DMS79 treated with DMSO at 0.1 percent for 48 hours (cell line): ENCODE results near the gene SETD2.

Experiments used
- DNase-seq: peaks from one replicate; lab custom pipeline; 2025; lab: John Stamatoyannopoulos, UW

Gene SETD2

DNA sequence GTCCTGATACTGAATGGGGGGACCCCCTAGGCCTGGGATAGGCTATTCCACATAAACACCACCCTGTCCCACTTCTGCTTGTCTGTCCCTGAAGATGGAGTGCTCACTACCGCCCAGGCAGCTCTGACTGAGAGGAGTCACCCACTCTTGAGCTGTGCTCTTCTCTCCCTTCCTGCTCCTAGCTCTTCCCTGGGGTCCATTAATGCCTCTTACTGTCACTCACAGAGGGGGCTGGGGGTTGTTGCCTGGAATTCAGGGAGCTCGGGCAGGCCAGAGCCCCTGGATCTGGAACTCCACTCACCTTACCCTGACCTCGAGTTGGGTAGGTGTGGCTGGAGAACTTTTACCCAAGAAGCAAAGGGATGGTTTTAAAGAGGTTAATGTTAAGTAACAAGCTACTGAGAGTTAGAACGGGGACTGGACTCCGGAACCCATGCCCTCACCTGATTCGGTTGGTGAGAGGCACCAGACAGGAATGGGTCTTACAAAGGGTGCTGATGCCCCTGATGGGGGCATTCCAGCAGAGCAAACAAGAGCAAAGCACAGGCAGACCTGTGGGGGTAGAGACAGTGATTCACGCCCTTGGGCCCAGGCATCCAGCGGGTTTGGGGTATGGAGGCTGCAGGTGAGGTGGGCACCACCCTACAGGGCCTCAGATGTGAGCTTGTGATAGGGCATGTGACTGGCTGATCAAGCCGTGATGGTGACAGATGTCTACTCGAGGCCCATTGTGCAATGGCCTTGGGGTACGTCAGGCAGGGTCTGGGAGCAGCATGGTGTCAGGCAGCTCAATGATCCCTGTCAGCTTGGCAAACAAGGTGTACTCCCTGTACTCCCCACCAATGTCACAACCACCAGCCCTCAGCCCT, 179.1 kb downstream of the SETD2 start:
- no peak for DNase-seq

DNA sequence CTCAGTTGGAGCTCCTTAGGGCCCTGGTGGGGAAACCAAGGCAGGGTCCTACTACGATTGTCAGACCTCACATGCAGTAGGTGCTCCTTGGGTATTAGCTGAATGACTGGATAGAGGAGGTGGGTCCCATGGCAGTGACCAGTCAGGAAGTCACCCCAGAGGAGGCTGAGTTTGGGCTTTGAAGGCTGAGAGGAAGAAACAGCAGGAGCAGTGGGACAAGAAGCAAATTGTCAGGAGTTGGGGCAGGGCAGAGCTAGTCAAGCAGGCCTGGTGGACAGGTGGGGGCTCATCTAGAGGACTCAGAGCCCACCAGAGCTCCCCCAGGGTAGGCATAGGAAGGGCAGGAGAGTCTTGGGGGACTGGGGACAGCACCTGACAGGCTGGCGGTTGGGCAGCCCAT, 181.4 kb downstream of the SETD2 start:
- no peak for DNase-seq

- no peak for DNase-seq
Measured at GRCh38 chr3:46981932-46982471, 181.9 kb downstream of the SETD2 start.

DNA sequence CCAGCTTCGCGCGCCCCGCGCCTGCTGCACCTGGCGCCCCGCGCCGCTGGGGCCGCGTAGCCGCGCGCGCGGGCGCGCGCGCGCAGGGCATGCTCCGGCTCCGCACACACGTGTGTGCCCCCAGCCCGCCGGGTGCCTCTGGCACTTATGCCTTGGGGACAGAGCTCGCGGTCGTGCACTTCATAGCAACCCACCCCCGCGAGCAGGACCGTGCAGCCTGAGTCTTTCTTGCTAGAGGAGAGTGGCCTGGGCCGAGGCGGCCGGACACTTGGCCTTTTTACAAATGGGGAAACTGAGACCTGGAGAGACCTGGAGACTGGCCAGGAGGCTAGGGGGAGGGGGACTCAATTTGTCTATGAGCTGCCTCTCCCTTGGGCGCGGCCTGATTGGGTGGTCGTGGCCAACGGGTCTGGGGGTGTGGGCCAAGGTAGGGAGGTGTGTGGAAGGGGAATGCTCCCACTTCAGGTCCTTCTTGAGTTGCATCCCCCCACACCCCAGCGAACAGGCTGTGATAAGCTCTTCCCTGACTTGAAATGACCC, 183.9 kb downstream of the SETD2 start:
- no peak for DNase-seq

GRCh38 chr3:46978985-46979944, 184.6 kb downstream of the SETD2 start, which contains the start of gene NBEAL2:
TSS of gene NBEAL2 (plus strand) at chr3:46979666. CDS start at chr3:46979862, 196 bp downstream.
- peak; percentile 63 for DNase-seq

DNA sequence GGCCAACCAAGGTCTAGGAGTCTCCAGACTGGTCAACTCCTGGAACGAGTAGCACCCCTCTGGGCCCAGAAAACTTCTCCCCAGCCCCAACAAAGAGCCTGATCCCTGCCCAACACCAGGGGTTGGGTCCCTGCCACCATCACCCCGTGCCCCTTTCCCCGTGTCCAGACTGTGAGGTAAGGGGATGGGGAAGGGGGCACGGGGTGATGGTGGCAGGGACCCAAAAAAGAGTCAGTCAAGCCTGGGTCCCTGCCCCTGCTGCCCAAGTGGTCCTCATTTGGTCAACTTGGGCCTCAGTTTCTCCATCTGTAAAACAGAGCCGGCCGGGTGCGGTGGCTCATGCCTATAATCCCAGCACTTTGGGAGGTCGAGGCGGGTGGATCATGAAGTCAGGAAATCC, 185.5 kb downstream of the SETD2 start:
- DNase-seq, result no peak

GRCh38 chr3:46977811-46978195, 186.1 kb downstream of the SETD2 start:
- no peak for DNase-seq

GRCh38 chr3:46976326-46977190, 187.4 kb downstream of the SETD2 start, which contains the start of gene CCDC12:
TSS of gene CCDC12 (minus strand) at chr3:46976745. CDS start at chr3:46976732, 13 bp downstream.
- DNase-seq, result peak; percentile 85

DNA sequence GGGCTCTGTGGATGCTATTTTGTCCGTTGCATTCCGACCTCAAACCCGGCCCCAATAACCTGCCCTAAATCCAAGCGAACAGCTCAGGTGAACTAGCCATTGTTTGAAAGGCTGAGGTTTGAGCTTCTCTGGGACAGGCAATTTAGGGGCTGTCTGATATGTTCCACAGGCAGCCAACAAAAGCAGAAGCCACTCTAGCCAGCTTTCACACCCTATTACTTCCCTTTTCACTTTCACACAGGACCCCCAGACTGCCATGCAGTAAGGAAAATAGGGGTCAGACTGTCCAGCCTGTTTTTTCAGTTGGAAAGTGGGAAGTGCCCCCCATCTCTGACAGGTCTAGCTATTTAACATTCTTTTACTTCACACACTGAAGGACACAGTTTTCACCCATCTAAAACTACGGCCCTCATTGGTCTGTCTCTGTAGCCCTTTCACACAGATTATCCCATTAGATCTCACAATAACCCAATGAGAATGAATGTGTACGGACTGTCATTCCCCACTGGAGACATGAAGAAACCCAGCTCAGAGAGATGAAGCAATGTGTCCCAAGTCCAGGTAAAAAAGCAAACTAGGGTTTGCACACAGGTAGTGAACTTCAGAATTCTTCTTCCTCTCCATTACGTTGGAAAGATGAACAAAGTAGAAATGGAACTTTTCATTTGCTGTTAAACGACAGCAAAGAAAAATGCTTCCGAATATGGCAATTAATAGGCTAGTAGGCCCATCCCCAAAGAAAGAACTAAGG, 189.3 kb downstream of the SETD2 start:
- no peak for DNase-seq

DNA sequence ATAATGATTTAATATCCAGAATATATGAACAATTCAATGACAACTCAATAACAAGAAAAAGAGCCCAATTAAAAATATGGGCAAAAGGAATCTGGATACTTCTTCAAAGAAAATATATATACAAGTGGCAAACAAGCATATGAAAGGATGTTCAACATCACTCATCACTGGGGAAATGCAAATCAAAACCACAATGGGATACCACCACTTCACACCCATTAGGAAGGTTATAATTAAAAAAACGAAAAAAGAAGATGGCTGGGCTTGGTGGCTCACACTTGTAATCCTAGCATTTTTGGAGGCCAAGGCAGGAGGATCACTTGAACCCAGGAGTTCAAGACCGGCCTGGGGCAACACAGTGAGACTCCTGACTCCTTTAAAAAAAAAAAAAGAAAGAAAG, 191.5 kb downstream of the SETD2 start:
- DNase-seq, result no peak

GRCh38 chr3:46971742-46972141, 192.2 kb downstream of the SETD2 start:
- no peak for DNase-seq

DNA sequence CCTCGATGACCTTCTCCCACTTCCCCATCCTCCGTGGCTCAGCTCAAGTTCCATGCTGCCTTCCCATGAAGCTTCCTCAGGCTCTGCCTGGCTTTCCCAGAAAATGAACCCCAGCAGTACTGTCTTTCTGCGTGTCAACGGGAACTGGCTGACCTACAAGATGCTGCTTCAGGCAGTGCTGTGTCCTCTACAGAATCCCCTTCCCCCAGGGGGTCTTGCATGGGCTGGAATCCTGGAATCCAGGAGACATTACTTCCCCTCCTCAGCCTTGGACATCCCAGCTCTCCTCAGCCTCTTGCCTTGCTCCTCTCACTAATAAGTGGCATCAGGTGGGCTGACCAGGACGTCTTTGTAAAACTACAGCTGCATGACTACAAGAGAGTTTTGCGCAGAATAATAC, 192.8 kb downstream of the SETD2 start:
- no peak for DNase-seq

DNA sequence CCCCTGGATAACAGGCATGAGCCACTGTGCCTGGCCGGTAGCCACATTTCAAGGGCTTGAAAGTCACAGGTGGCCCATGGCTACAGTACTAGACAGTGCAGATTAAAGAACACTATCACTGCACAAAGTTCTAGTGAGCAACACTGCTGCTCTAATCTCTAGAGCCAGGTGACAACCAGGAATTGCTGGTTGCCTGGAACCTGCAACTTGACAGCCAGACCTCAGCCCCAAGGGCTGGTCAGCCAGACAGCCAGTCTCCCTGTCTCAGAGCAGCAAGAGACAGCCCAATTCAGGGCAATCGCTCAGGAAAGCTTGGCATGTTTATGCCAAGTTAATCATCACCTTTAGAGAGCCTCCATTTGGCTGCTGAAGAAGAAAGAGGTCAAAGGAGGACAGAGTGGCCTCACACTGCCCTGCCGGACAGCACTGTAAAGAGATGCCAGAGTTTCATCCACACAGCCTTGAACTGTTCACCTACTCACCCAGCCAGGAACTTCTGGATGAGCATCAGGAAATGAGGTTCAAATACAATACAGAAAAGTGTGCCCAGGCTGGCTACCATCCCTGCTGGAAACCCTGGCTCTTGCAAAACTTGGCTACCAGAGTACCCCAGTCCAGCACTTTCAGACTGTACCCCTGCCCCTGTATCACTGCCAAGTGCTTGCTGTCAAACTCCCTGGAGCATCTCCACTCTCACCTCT, 193.4 kb downstream of the SETD2 start:
- DNase-seq, result no peak

GRCh38 chr3:46968783-46969428, 195.0 kb downstream of the SETD2 start:
- DNase-seq, result no peak

GRCh38 chr3:46966811-46967210, 197.1 kb downstream of the SETD2 start:
- DNase-seq, result no peak
